Body of pancreas (tissue), 4 donors: ENCODE measurements around the gene PHPT1. TPM values are rescaled to one million over a fixed set of nuclear protein-coding genes. Genes with fewer than 3 reads are reported as not detected.
"Not testable (repeated sequence)": the region's sequence is repeated elsewhere in the genome, so short reads cannot be mapped to it uniquely, and the experiment has no call there.

ENCODE experiments used
- ATAC-seq: fragments of 150-250 bp; one replicate; pipeline ENCODE4 v1.9.1; 2016
- DNase-seq, 4 donors: peaks; one replicate each; pipeline ENCODE4 v3.0.0-alpha.2; 2019
- H3K27ac ChIP-seq, 4 donors: fragments of 200-600 bp; sonication (generic); 1 replicate in 3 of 4; 2 replicates in 1 of 4; pipeline versions ENCODE4 v1.5.1 to v1.6.1; 2016 to 2019; ENCODE audit warnings: mild to moderate bottlenecking in 1 of 4, mixed read lengths in 1 of 4, moderate library complexity in 1 of 4
- H3K27me3 ChIP-seq, 2 donors: fragments of 200-600 bp; sonication (generic); one replicate each; pipeline ENCODE4 v1.6.0; 2016; ENCODE audit warnings: mild to moderate bottlenecking in 1 of 2
- H3K36me3 ChIP-seq, 2 donors: fragments of 200-600 bp; sonication (generic); replicated peaks in 1 of 2; 2 replicates each; pipeline ENCODE4 v1.5.1; 2016; ENCODE audit warnings: low read depth in 2 of 2; ENCODE audit not compliant: insufficient read depth in 1 of 2
- H3K4me1 ChIP-seq: fragments of 200-600 bp; sonication (generic); one replicate; pipeline ENCODE4 v1.6.0; 2016
- H3K4me3 ChIP-seq, 2 donors: fragments of 200-600 bp; sonication (generic); 1 replicate in 1 of 2; 2 replicates in 1 of 2; pipeline ENCODE4 v1.5.1; 2016 to 2019
- H3K9me3 ChIP-seq, 3 donors: fragments of 200-600 bp; sonication (generic); 1 replicate in 2 of 3; 2 replicates in 1 of 3; pipeline ENCODE4 v1.5.1; 2016
- POLR2A ChIP-seq, 3 donors: fragments of 450-650 bp; IDR thresholded peaks; one replicate each; pipeline ENCODE4 v1.6.1; 2016; ENCODE audit warnings: antibody characterized with exemption in 3 of 3, mild to moderate bottlenecking in 2 of 3
- WGBS, 2 donors: methylation state at CpG; one replicate each; pipeline ENCODE4 v1.1.5; 2017; 5-methylcytosine and 5-hydroxymethylcytosine counted together
- intact Hi-C: fragments of 100-400 bp; cut with DNase I; formaldehyde crosslinking; loops from one replicate; pipeline ENCODE4 v1.15.1; 2023
- total RNA-seq, 2 donors: library from RNA; depleted of rRNA; stranded (reverse); fragments of >200 nt; gene quantifications; one replicate each; pipeline ENCODE4 v1.1.0, GENCODE V29; 2016
- TF ChIP-seq, protein P1 (sequence below), 7 experiments: fragments of 450-650 bp in 4 of 7; fragments of 200-600 bp in 3 of 7; sonication (generic) in 3 of 7; IDR thresholded peaks; one replicate each; pipeline ENCODE4 v1.5.1; 2016 to 2019; ENCODE audit warnings: antibody characterized with exemption in 7 of 7

The PHPT1 gene
- total RNA-seq: 10 to 100 TPM; 60.6 to 65.6 TPM

GRCh38 chr9:136849038-136849959 lies at the start of gene PHPT1:
Gene PHPT1 (plus strand): TSS chr9:136849409. CDS start chr9:136849431, 22 bp downstream.
- peak within 1 kb of the TSS; percentile 40 to 72 for H3K4me3 ChIP-seq
- 0% methylated on average over 14 to 51 of the region's 77 CpGs for WGBS, 2 donors
- H3K27me3 ChIP-seq: no peaks in the 10 kb centered on the region
- H3K36me3 ChIP-seq: no peaks in the 10 kb centered on the region
- peak within 1 kb of the TSS; percentile 84 to 91 (median 89) for H3K27ac ChIP-seq
- TF ChIP-seq, protein P1, sequence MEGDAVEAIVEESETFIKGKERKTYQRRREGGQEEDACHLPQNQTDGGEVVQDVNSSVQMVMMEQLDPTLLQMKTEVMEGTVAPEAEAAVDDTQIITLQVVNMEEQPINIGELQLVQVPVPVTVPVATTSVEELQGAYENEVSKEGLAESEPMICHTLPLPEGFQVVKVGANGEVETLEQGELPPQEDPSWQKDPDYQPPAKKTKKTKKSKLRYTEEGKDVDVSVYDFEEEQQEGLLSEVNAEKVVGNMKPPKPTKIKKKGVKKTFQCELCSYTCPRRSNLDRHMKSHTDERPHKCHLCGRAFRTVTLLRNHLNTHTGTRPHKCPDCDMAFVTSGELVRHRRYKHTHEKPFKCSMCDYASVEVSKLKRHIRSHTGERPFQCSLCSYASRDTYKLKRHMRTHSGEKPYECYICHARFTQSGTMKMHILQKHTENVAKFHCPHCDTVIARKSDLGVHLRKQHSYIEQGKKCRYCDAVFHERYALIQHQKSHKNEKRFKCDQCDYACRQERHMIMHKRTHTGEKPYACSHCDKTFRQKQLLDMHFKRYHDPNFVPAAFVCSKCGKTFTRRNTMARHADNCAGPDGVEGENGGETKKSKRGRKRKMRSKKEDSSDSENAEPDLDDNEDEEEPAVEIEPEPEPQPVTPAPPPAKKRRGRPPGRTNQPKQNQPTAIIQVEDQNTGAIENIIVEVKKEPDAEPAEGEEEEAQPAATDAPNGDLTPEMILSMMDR (IDR thresholded peaks at IDR 0.05): no peak
- peak; percentile 65 to 94 (median 91) for TF ChIP-seq POLR2A (IDR thresholded peaks at IDR 0.05)
- H3K9me3 ChIP-seq: no peaks in the 10 kb centered on the region
- intact Hi-C loops: no loop called here
- DNase-seq: peak; percentile 98 to 99 (median 99)
- peak; percentile 90 for ATAC-seq
- peaks cover 43% of the 10 kb centered on the region for H3K4me1 ChIP-seq

DNA sequence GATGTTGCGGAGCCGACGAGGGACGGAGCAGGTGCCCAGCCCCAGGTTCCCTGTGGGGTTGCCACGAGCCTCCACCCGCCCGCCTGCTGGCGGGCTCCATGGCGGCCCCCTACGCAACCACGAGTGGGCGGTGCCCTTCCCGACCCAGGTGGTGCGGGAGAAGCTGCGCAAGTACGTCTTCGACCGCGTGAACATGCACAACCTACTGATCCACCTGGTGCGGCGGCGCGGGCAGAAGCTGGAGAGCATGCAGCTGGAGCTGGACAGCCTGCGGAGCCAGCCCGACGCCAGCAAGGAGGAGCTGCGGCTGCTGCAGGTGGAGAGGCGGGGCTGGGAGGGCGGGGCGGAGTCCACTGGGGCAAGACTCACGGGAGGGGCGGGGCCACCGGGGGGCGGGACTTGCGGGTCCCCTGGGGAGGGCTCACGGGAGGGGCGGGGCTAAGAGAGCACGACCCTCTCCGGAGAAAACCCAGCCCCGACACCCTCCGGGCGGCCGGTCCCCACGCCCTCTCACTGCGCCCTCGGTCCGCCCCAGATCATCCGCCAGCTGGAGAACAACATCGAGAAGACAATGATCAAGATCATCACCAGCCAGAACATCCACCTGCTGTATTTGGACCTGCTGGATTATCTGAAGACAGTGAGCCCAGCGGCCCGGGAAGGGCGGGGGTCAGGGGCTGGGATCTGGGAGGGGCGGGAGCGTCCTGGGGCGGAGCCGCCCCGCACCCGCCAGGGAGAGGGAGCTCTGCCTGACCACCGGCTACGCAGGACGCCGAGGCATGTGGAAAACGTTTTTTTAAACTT lies 49.2 kb upstream of the PHPT1 start:
- Histone ChIP-seq H3K36me3 (no peaks in the 10 kb centered on the region), H3K4me1 (peaks cover 57% of the 10 kb centered on the region), H3K27ac (peak overlapping the region; percentile 71 to 87 (median 85)), H3K9me3 (no peaks in the 10 kb centered on the region), H3K4me3 (peak overlapping the region in 1 of 2 donors; percentile 3), H3K27me3 (no peaks in the 10 kb centered on the region)
- peak; percentile 93 to 98 (median 96) for DNase-seq
- peak; percentile 82 for ATAC-seq
- 0 to 1% methylated on average over 10 to 38 of the region's 63 CpGs for WGBS, 2 donors
- intact Hi-C loops: no loop called here
- TF ChIP-seq, protein P1 (IDR thresholded peaks at IDR 0.05): peak in 1 of 7 experiments; percentile 6
- peak; percentile 38 to 73 (median 62) for TF ChIP-seq POLR2A (IDR thresholded peaks at IDR 0.05)

- no peak overlapping the region for H3K4me3 ChIP-seq
- H3K27me3 ChIP-seq: no peaks in the 10 kb centered on the region
- intact Hi-C loops: no loop called here
- peaks cover 52% of the 10 kb centered on the region for H3K4me1 ChIP-seq
- ATAC-seq: no peak
- WGBS, 2 donors: 88 to 90% methylated on average over 3 to 6 of the region's 6 CpGs
- TF ChIP-seq, protein P1 (IDR thresholded peaks at IDR 0.05): no peak
- no peak for TF ChIP-seq POLR2A (IDR thresholded peaks at IDR 0.05)
- no peaks in the 10 kb centered on the region for H3K36me3 ChIP-seq
- no peak overlapping the region for H3K27ac ChIP-seq
- peak in 1 of 4 donors; percentile 2 for DNase-seq
- no peaks in the 10 kb centered on the region for H3K9me3 ChIP-seq
Measured at GRCh38 chr9:136802321-136802720, 46.9 kb upstream of the PHPT1 start.

DNA sequence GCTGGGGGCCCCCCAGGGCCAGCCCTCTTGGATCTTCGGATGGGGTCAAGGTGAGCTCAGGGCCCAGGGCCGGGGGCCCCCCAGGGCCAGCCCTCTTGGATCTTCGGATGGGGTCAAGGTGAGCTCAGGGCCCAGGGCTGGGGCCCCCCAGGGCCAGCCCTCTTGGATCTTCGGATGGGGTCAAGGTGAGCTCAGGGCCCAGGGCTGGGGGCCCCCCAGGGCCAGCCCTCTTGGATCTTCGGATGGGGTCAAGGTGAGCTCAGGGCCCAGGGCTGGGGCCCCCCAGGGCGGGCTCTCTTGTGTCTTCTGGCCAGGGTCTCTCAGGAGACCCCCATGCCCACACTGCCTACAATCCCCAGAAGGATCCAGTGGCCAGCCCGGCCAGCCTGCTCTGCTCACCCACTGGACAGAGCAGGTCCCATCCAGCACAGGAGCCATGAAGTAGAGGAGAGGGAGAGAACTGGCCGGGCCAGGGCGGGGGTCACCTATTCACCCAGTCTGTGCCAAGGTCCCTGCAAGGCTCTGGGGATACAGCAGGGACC lies 46.1 kb upstream of the PHPT1 start:
- 89 to 90% methylated on average over 2 to 9 of the region's 9 CpGs for WGBS, 2 donors

More for the DNA sequence above, 46.1 kb upstream of the PHPT1 start:
- H3K4me3 ChIP-seq, H3K9me3 ChIP-seq, H3K27me3 ChIP-seq, ATAC-seq, intact Hi-C loops, H3K27ac ChIP-seq, H3K36me3 ChIP-seq: not testable (repeated sequence)
- H3K4me1 ChIP-seq: peaks cover 49% of the 10 kb centered on the region
- DNase-seq: peak in 1 of 4 donors; percentile 2
